ENCODE results near the gene WWOX. TPM values are rescaled to one million over a fixed set of nuclear protein-coding genes. Genes with fewer than 3 reads are reported as not detected.

The WWOX gene
- total RNA-seq, 1 donor from 2014 or later, result 8.6 TPM

DNA sequence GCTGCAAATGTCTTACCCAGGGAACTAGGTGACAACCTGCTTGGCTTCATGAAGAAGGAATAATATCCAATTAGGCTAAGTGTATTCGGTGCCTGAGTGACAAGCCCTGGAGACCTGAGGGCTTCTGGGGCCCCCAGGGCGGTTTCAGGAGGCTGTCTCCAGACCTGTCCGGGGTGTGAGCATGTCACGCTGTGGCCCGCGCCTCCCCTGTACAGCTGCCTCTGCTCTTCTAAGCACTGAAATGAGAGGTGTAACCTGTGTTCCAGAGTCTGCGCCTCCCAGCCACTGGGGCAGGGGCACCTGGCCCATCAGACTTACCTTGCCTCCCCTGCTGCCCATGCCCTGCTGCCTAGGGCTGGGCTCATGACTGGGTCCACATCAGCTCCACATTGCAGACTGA, 114.3 kb downstream of the WWOX start:
- no peak for DNase-seq (ENCODE audit: low spot score)
- intact Hi-C loops (cut with DNase I), result no loop called here

DNA sequence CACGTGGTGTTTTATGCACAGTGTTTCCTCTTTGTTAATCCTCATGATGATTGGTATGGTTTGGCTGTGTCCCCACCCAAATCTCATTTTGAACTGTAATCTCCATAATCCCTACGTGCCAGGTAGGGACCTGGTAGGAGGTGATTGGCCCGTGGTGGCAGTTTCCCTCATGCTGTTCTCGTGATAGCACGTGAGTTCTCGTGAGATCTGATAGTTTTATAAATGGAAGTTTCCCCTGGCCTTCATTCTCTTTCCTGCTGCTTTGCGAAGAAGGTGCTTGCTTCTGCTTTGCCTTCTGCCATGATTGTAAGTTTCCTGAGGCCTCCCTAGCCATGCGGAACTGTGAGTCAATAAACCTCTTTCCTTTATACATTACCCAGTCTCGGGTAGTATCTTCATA, 115.8 kb downstream of the WWOX start:
- no peak for DNase-seq (ENCODE audit: low spot score)
- intact Hi-C loops (cut with DNase I), result no loop called here

DNA sequence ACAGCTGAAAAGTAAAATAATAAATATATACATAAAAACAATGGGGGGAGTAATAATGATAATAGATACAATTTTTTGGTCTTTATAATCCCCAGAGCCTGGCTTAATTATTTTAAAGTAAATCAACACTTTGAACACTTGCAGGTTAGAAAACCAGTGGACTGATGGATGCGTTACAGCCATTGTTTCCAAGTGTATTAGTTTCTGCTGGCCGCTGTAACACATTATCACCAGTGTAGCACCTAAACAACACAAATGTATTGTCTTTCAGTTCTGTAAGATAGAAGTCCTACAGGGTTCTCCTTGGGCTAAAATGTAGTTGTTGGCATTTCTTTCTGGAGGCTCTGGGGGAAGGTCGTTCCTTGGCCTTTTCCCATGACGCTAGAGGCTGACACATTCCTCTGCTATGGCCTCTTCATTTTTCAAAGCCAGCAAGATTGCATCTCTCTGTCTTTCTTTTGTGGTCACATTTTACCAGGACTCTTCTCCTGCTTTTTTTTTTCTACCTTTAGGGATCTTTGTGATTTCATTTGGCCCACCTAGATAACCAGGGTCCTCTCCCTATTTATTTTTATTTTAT, 116.8 kb downstream of the WWOX start:
- intact Hi-C loops (cut with DNase I), result no loop called here
- DNase-seq (ENCODE audit: low spot score), result no peak

GRCh38 chr16:78217276-78217675, 117.8 kb downstream of the WWOX start:
- no peak for DNase-seq (ENCODE audit: low spot score)
- intact Hi-C loops (cut with DNase I), result no loop called here

GRCh38 chr16:78218279-78218678, 118.8 kb downstream of the WWOX start:
- DNase-seq (ENCODE audit: low spot score), result no peak
- intact Hi-C loops (cut with DNase I), result no loop called here

GRCh38 chr16:78218856-78219651, 119.6 kb downstream of the WWOX start:
- DNase-seq (ENCODE audit: low spot score), result no peak
- intact Hi-C loops (cut with DNase I), result no loop called here

DNA sequence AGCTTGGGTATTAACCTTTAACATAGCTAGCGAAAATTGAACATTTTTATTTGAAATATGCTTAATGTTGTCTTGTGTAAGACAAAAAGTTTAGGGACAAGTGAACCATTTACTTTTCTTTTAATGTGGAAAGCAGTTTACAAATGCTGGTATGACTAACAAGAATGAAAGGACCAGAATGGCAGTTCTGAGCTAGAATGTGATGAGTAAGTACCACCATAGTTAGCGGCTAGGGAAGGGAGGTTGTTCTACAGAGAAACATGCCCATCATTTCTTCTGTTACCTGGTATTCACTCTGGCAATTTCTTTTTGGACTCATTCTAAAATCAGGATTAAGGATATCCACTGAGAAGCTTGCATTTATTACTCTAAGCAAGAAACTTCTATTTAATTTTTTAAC, 121.1 kb downstream of the WWOX start:
- intact Hi-C loops (cut with DNase I), result no loop called here

DNA sequence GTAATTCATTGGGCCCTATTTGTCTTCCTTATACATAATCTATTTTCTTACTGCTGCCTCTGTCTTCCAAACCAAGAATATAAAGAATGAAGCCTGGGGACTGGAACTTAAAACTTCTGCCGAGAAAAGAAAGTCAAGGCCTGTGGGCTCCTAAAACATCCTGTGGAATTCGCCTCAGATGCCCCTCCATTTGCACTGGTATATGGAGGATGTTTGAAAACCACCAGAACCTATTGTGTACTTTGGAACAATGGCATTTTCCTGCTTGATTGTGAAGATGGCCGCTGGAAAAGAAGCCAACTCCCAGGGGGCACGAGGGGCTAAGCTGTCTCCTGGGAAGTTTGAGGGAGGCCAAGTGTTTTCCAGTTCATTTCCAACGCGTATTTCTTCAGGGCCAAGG, 122.4 kb downstream of the WWOX start:
- DNase-seq (ENCODE audit: low spot score), result no peak
- intact Hi-C loops (cut with DNase I), result no loop called here

More for the DNA sequence above, 121.1 kb downstream of the WWOX start:
- no peak for DNase-seq (ENCODE audit: low spot score)

DNA sequence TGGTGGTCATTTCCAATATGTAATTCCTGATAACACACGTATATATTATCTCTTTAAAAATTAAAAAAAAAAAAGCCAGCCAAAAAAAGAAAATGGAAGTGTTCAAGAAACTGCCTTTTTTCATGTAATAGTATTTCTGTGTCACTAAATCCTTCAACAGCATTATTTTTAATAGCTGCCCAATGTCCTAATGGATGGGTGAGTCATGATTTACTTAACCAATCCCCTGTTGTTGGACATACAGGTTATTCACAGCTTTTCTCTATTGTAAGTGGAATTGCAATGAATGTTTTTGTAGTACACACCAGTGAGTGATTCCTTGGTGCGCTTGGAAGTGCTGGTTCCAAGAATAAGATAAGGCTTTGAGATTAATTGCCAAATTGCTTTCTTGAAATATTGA, 124.9 kb downstream of the WWOX start:
- intact Hi-C loops (cut with DNase I), result no loop called here
- DNase-seq (ENCODE audit: low spot score), result no peak

DNA sequence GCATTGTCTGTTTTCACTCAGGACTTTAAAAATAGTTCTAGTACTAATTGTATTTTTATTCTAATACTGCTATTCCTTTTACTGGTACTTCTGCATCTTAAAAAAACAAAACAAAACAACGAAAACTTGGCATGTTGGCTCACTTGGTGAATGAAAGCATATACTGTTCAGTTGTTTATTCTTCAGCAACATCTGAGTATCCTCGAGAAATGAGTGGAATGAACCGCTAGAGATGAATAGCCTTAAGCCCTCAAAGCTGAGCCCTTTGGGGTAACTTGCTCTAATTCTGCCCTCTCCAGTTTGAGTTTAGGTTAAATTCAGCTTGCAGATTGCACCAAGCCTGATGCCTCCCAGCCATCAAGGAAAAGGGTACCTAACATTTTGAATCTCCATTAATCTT, 126.5 kb downstream of the WWOX start:
- DNase-seq (ENCODE audit: low spot score), result no peak
- intact Hi-C loops (cut with DNase I), result no loop called here

GRCh38 chr16:78227855-78228254, 128.4 kb downstream of the WWOX start:
- intact Hi-C loops (cut with DNase I), result no loop called here
- no peak for DNase-seq (ENCODE audit: low spot score)

GRCh38 chr16:78228704-78229103, 129.2 kb downstream of the WWOX start:
- intact Hi-C loops (cut with DNase I), result no loop called here
- no peak for DNase-seq (ENCODE audit: low spot score)

- no peak for DNase-seq (ENCODE audit: low spot score)
- intact Hi-C loops (cut with DNase I), result no loop called here
Observed at GRCh38 chr16:78230832-78231231, 131.4 kb downstream of the WWOX start.

GRCh38 chr16:78235168-78235800, 135.8 kb downstream of the WWOX start:
- intact Hi-C loops (cut with DNase I), result no loop called here
- no peak for DNase-seq (ENCODE audit: low spot score)

- DNase-seq (ENCODE audit: low spot score), result no peak
- intact Hi-C loops (cut with DNase I), result loop anchor here (2.0 kb wide), 1 partner anchor 111 kb away; no protein-coding TSS in a partner anchor
Observed at GRCh38 chr16:78235876-78236275, 136.4 kb downstream of the WWOX start.

- intact Hi-C loops (cut with DNase I), result loop anchor here (2.0 kb wide), 1 partner anchor 113 kb away; no protein-coding TSS in a partner anchor
- no peak for DNase-seq (ENCODE audit: low spot score)
Observed at GRCh38 chr16:78237841-78238240, 138.4 kb downstream of the WWOX start.

GRCh38 chr16:78240459-78241222, 141.2 kb downstream of the WWOX start:
- DNase-seq (ENCODE audit: low spot score), result no peak
- intact Hi-C loops (cut with DNase I), result no loop called here

DNA sequence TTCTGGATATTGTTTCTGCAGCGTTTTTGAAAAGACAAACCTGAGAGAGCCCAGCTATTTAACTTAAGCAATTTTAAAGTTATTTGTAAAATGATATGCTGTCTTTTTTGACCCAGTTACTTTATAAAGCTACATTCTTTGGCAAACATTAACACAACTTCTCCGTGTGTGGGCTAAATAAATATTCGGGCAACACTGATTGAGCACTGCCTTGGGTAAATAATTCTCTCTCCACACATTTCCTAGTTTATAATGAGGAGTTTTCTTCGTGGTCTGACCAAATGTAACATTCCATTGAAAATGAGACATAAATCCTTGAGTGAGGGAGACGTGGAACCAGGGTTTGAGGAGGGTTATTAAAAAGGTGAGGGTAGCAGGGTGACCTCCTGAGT, 142.8 kb downstream of the WWOX start:
- DNase-seq (ENCODE audit: low spot score), result no peak
- intact Hi-C loops (cut with DNase I), result no loop called here

DNA sequence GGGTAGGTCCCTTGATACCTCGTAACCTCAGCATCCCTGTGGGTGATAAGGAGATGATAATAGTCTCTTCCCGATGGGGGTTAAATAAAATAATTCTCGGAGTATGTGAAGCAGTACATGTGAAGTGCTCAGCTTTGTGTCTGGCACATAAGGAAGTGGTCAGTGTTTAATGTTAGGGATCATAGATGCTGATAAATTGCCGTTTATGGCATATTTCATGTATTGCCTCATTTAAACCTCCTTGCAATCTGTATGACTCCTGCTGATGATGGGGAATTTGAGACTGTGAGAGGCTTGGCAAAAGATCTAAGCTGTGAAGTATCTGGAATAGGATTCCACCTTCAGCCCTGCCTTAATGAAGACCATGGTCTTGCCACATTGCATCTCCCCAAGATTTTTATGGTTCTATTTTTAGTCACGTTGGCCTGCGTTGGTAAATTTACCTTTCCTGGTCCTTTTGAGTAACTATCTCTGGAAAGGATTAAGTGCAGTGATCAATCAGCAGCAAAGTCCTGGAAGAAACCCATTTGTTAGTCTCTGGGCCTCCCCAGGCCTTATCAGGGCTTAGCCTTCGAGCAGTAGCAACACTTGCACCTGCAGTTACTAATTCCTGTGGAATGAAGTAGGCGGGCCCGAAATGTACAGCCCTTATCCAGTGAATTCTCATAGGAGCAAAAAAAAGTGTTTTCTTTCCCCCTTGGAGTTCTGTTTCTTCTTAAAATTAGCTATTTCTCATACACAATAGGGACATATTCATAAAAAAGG, 144.9 kb downstream of the WWOX start:
- DNase-seq (ENCODE audit: low spot score), result no peak
- intact Hi-C loops (cut with DNase I), result no loop called here
